SW480 (cell line): Measurements from ENCODE around the gene AUTS2.
A peak's percentile ranks its signal among the peaks of the same experiment; 100 is the strongest.

Source experiments
- DNase-seq: peaks from one replicate; pipeline ENCODE4 v3.0.0-alpha.2; 2016; ENCODE audit warnings: low spot score

The AUTS2 gene

GRCh38 chr7:69992938-69993337 lies 394.7 kb downstream of the AUTS2 start:
- DNase-seq: no peak

- DNase-seq: no peak
These were observed 395.9 kb downstream of the AUTS2 start for GRCh38 chr7:69994218-69994617.

GRCh38 chr7:69994886-69995542 lies 396.7 kb downstream of the AUTS2 start:
- no peak for DNase-seq

- DNase-seq: no peak
These were observed 397.8 kb downstream of the AUTS2 start for GRCh38 chr7:69996121-69996520.

GRCh38 chr7:70000737-70001348 lies 402.6 kb downstream of the AUTS2 start:
- no peak for DNase-seq

- no peak for DNase-seq
These were observed 407.2 kb downstream of the AUTS2 start for GRCh38 chr7:70005480-70005879.

- no peak for DNase-seq
These were observed 407.6 kb downstream of the AUTS2 start for GRCh38 chr7:70005891-70006260.

- DNase-seq: no peak
These were observed 408.1 kb downstream of the AUTS2 start for GRCh38 chr7:70006261-70006920.

- no peak for DNase-seq
These were observed 410.2 kb downstream of the AUTS2 start for GRCh38 chr7:70008466-70008865.

GRCh38 chr7:70014472-70015177 lies 416.4 kb downstream of the AUTS2 start:
- DNase-seq: no peak

- no peak for DNase-seq
These were observed 417.1 kb downstream of the AUTS2 start for GRCh38 chr7:70015353-70015752.

GRCh38 chr7:70016044-70016770 lies 417.9 kb downstream of the AUTS2 start:
- peak; percentile 33 for DNase-seq

- DNase-seq: no peak
These were observed 419.1 kb downstream of the AUTS2 start for GRCh38 chr7:70017357-70017756.

GRCh38 chr7:70018700-70019099 lies 420.4 kb downstream of the AUTS2 start:
- no peak for DNase-seq

GRCh38 chr7:70027867-70028266 lies 429.6 kb downstream of the AUTS2 start:
- DNase-seq: no peak

- no peak for DNase-seq
These were observed 430.3 kb downstream of the AUTS2 start for GRCh38 chr7:70028620-70029019.

- DNase-seq: no peak
These were observed 431.7 kb downstream of the AUTS2 start for GRCh38 chr7:70029993-70030392.

- no peak for DNase-seq
These were observed 432.5 kb downstream of the AUTS2 start for GRCh38 chr7:70030745-70031144.

- DNase-seq: no peak
These were observed 433.0 kb downstream of the AUTS2 start for GRCh38 chr7:70031245-70031644.

- DNase-seq: no peak
These were observed 434.4 kb downstream of the AUTS2 start for GRCh38 chr7:70032649-70033048.

GRCh38 chr7:70033226-70033625 lies 435.0 kb downstream of the AUTS2 start:
- no peak for DNase-seq

GRCh38 chr7:70034999-70035398 lies 436.7 kb downstream of the AUTS2 start:
- no peak for DNase-seq
